Peyer's patch (tissue), 4 donors: ENCODE measurements around the gene KLHL22. TPM values are rescaled to one million over a fixed set of nuclear protein-coding genes. Genes with fewer than 3 reads are reported as not detected.
"Not testable (repeated sequence)": the region's sequence is repeated elsewhere in the genome, so short reads cannot be mapped to it uniquely, and the experiment has no call there.

Experiments used
- DNase-seq, 3 donors: peaks; one replicate each; pipeline ENCODE4 v3.0.0-alpha.2; 2017 to 2019
- H3K27ac ChIP-seq, 4 donors: fragments of 200-600 bp; sonication (generic); one replicate each; pipeline ENCODE4 v1.5.1; 2016 to 2019
- H3K27me3 ChIP-seq, 2 donors: fragments of 200-600 bp; sonication (generic); one replicate each; pipeline ENCODE4 v1.5.1; 2019
- H3K36me3 ChIP-seq, 3 donors: fragments of 200-600 bp; sonication (generic); one replicate each; pipeline ENCODE4 v1.5.1; 2016 to 2019
- H3K4me1 ChIP-seq, 4 donors: fragments of 200-600 bp; sonication (generic); one replicate each; pipeline ENCODE4 v1.5.1; 2016 to 2019
- H3K4me3 ChIP-seq, 4 donors: fragments of 200-600 bp; sonication (generic); 1 replicate in 3 of 4; 2 replicates in 1 of 4; pipeline ENCODE4 v1.5.1; 2016 to 2019; ENCODE audit warnings: mild to moderate bottlenecking in 1 of 4
- H3K9me3 ChIP-seq, 4 donors: fragments of 200-600 bp; sonication (generic); one replicate each; pipeline ENCODE4 v1.5.1; 2016 to 2019; ENCODE audit warnings: mild to moderate bottlenecking in 1 of 4
- CTCF ChIP-seq, 6 experiments: fragments of 450-650 bp in 4 of 6; fragments of 200-600 bp in 2 of 6; sonication (generic) in 1 of 6; IDR thresholded peaks; one replicate each; pipeline ENCODE4 v1.5.1; 2017 to 2019; ENCODE audit warnings: antibody characterized with exemption in 6 of 6, mild to moderate bottlenecking in 3 of 6, moderate library complexity in 1 of 6
- POLR2A ChIP-seq, 2 donors: fragments of 450-650 bp; IDR thresholded peaks; one replicate each; pipeline ENCODE4 v1.5.1; 2017; ENCODE audit warnings: antibody characterized with exemption in 2 of 2, mild to moderate bottlenecking in 2 of 2, moderate library complexity in 2 of 2
- total RNA-seq, 4 donors: library from RNA; depleted of rRNA; stranded (reverse); fragments of >200 nt; gene quantifications; one replicate each; pipeline ENCODE4 v1.1.0, GENCODE V29; 2016

Gene KLHL22
- total RNA-seq = 10 to 100 TPM; 12.6 to 23.9 (median 19.2) TPM

GRCh38 chr22:20494978-20495860 is at the start of gene KLHL22:
TSS of gene KLHL22 (minus strand) at chr22:20495795. CDS start at chr22:20489211, 6,584 bp downstream.
- no peaks in the 10 kb centered on the region for H3K27me3 ChIP-seq
- no peaks in the 10 kb centered on the region for H3K9me3 ChIP-seq
- peaks cover 4 to 28% (median 6%) of the 10 kb centered on the region in 4 donors for H3K4me1 ChIP-seq
- peak within 1 kb of the TSS; percentile 86 to 100 (median 93) for H3K27ac ChIP-seq
- TF ChIP-seq POLR2A (IDR thresholded peaks at IDR 0.05) (no peak), CTCF (IDR thresholded peaks at IDR 0.05) (no peak)
- H3K4me3 ChIP-seq = peak within 1 kb of the TSS; percentile 70 to 93 (median 84)
- DNase-seq = peak; percentile 52 to 68 (median 66)
- no peaks in the 10 kb centered on the region for H3K36me3 ChIP-seq

GRCh38 chr22:20545318-20545634 is 49.7 kb upstream of the KLHL22 start:
- not testable (repeated sequence) for H3K27ac ChIP-seq, H3K9me3 ChIP-seq, H3K4me3 ChIP-seq, H3K27me3 ChIP-seq, DNase-seq
- peaks cover 0 to 18% (median 11%) of the 10 kb centered on the region in 4 donors for H3K4me1 ChIP-seq
- peaks cover 0 to 24% (median 0%) of the 10 kb centered on the region in 3 donors for H3K36me3 ChIP-seq

GRCh38 chr22:20542736-20543135 is 47.1 kb upstream of the KLHL22 start:
- TF ChIP-seq POLR2A (IDR thresholded peaks at IDR 0.05) = no peak
- TF ChIP-seq CTCF (IDR thresholded peaks at IDR 0.05) = no peak
- Histone ChIP-seq H3K36me3 (peaks cover 0 to 47% (median 0%) of the 10 kb centered on the region in 3 donors), H3K27me3 (no peaks in the 10 kb centered on the region), H3K4me3 (no peak overlapping the region), H3K4me1 (no peaks in the 10 kb centered on the region), H3K9me3 (no peaks in the 10 kb centered on the region), H3K27ac (no peak overlapping the region)
- DNase-seq = no peak

GRCh38 chr22:20542055-20542454 is 46.5 kb upstream of the KLHL22 start:
- no peaks in the 10 kb centered on the region for H3K27me3 ChIP-seq
- no peak for DNase-seq
- peaks cover 0 to 54% (median 0%) of the 10 kb centered on the region in 3 donors for H3K36me3 ChIP-seq
- no peaks in the 10 kb centered on the region for H3K4me1 ChIP-seq
- H3K9me3 ChIP-seq = no peaks in the 10 kb centered on the region
- no peak overlapping the region for H3K27ac ChIP-seq
- H3K4me3 ChIP-seq = no peak overlapping the region
- no peak for TF ChIP-seq POLR2A (IDR thresholded peaks at IDR 0.05)
- TF ChIP-seq CTCF (IDR thresholded peaks at IDR 0.05) = no peak

- peaks cover 0 to 59% (median 0%) of the 10 kb centered on the region in 3 donors for H3K36me3 ChIP-seq
- not testable (repeated sequence) for DNase-seq, H3K4me3 ChIP-seq, H3K27ac ChIP-seq, H3K27me3 ChIP-seq, H3K4me1 ChIP-seq, H3K9me3 ChIP-seq
Observed at GRCh38 chr22:20538875-20539274, 43.3 kb upstream of the KLHL22 start.

GRCh38 chr22:20537983-20538382 is 42.4 kb upstream of the KLHL22 start:
- no peak overlapping the region for H3K27ac ChIP-seq
- H3K9me3 ChIP-seq = no peaks in the 10 kb centered on the region
- H3K4me1 ChIP-seq = peaks cover 0 to 9% (median 0%) of the 10 kb centered on the region in 4 donors
- H3K36me3 ChIP-seq = peaks cover 0 to 56% (median 0%) of the 10 kb centered on the region in 3 donors
- no peaks in the 10 kb centered on the region for H3K27me3 ChIP-seq
- DNase-seq = no peak
- TF ChIP-seq CTCF (IDR thresholded peaks at IDR 0.05) (no peak), POLR2A (IDR thresholded peaks at IDR 0.05) (no peak)
- no peak overlapping the region for H3K4me3 ChIP-seq
